Measurements from ENCODE around the gene CLSTN1.

Gene CLSTN1

DNA sequence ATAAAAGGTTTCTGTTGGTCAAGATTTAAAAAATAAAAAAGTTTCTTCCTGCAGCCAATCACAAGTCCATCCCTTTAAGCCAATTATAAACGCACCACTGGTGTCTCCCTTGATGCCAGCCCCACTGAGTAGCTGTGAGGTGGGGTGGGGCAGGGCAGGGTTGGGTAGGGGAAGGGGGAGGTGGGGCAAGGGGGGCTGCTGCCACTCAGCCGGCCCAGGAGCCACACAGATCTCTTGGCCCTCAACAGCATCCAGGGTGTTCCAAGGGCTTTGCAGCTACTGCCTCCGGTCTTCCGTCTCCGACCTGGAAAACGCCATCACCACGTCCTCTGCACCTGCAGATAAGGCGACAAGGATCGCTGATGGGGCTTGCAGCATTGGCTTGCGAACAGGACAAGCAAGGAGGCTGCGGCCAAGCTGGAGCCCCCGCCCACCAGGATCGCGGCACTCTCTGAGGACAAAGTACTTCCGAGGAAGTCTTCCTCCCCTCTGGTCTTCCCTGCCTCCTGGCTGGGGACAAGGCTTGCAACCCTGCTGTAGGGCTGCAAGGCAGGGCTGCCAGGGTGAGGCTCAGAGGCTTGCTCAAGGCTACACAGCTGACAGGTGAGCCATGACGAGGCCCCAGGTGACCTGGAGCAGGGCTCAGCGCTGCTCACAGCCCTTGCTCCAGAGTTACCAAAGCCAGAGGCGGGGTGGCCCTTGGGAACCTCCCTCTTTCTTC lies 26.8 kb upstream of the CLSTN1 start:
- no peak for DNase-seq (ENCODE audit: low read depth)

DNA sequence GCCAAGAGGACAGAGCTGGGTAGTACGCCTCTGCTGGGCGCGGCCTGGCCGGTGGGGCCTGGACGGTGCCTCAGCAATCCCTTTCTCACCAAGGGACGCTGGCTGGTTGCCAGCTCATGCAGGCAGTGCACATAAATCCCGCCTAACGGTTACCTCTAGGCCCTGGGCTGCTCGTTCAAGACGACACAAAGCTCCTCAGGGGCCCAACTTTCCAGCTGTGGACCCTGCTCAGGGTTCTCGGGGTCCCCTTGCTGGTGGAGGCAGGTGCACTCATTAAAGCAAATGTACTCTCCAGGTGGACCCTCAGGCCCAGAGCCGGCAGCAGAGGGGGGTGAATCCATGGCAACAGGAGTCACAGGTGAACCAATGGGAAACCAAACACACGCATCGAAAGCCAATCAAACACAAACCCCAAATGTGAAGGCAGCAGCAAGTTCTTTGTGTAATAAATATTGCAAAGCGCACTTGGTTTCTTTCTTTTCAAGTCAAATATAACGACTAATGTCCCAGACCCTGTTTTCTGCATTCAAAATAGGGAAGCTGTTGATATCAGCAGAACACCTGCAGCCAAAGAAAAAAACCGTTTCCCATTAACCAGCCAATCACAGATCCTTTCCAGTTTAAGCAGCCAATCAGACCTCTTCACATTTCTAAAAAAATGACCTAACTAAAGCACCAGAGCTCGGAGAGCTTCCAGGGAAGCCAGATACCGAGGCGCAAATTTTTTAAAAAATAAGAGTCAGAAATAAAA lies 26.1 kb upstream of the CLSTN1 start:
- no peak for DNase-seq (ENCODE audit: low read depth)

DNA sequence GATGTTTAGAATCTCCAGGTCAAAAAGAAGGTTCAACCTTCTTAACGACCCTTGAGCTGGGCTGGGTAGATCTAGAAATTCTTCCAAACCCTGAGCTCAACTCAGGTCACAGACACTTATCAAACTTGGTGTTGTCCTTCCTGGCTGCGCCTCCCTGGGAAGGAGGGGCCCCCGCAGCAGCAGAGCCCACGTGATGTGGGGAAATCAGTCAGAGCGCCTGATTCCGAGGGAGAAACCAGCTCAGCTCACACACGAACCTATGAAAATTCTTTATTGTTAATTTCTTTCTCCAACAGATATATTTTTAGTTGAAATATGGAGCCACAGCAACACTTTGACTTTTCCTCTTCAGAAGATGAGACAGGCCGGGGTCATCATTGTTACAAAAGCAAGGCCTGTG lies 24.3 kb upstream of the CLSTN1 start:
- DNase-seq (ENCODE audit: low read depth) = no peak

DNA sequence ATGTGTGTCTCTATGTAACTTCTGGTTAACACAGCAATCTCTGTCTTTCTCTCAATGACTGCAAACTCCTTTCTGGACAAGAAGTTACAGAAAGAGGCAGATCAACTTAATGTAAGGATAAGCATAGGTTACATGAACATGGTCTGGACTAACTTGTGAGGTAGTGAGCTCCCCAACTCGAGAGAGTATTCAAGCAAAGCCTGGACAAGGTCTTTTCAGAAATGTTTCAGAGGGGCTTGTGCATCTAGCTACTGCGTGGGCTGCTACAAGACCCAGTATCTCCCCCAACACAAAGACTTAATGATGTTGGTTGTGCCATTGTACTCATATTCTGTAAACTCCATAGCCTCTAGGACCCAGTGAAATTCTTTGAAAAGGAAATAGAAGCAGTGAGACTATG lies 23.5 kb upstream of the CLSTN1 start:
- DNase-seq (ENCODE audit: low read depth) = no peak

DNA sequence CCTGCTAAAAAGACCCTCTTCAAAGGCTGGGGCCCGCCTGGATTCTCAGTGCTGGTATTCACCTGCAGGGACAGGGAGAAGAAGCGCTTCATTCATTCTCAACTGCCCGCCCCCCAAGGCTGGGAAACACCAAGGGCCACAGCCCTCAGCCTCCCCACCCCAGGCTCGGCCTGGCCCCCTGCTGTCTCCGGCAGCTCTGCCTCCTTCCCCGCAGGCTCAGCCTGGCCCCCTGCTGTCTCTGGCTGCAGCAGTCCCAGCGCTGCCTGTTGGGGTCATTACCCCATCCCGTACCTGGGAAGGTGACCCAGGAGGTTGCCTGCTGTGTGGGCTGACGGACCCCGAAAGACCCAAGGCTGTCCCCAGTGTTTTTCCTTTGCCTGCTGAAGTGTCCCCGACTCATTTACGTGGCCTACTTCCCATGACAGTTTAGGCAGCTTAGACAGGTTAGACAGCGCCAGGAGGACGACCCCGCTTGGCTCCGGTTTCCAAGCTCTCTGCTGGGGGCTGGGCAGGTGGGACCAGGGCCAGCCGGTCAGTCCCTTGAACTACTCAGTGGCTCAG lies 22.9 kb upstream of the CLSTN1 start:
- DNase-seq (ENCODE audit: low read depth) = no peak

DNA sequence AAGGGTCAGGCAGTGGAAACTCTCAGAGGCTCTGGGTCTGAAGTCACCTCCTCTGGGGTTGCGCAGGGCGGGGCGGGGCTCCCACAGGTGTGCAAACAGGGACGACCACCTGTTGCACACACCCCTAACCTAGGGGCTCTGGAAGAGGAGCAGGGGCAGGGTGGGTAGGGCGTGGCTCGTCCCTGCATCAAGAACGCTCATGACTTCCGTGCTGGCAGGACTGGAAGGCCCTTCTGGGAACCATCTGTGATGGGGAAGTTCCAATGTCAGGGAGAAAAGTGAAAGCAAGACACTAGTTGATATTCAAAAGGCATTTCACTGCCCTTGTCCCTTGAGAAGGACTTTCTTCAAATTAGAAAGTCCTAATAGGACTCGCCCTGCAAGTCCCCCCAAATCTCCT lies 22.1 kb upstream of the CLSTN1 start:
- no peak for DNase-seq (ENCODE audit: low read depth)

DNA sequence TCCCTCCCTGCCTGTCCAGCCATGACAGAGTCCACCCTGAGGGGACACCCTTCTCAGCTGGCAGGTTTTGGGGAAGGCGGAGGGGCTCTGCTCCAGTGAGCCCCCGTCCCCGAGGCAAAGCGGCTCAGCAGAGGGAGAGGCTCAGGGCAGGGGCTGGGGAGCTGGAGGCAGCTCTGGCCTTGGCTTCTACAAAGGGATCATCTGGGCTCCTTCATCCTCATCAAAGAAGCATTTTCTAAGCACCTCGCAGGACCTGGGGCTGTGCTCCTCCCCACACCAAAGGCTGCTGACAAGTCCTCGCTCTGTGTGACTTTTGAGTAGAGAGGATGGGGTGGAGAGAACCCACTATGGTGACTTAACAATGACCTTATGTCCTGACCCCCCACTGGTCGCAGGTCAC lies 21.0 kb upstream of the CLSTN1 start:
- no peak for DNase-seq (ENCODE audit: low read depth)

DNA sequence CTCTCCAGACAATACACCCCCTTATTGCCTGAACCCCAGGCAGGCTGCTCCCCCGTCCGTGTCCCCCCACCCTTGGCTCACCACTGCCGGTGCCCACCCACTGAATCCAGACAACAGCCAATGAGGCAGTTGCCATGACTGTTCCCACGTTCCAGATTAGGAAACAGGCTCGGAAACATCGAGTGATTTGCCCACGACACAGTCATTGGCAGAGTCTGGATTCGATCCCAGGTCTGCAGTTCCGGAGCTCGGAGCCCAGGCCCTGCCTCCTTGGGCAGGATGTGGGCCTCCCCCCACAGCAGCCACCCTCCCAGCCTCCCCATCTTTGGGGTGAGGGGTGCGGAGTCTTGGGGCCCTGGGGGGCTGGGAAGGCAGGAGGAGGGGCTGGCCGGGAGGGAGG lies 20.3 kb upstream of the CLSTN1 start:
- DNase-seq (ENCODE audit: low read depth) = no peak

DNA sequence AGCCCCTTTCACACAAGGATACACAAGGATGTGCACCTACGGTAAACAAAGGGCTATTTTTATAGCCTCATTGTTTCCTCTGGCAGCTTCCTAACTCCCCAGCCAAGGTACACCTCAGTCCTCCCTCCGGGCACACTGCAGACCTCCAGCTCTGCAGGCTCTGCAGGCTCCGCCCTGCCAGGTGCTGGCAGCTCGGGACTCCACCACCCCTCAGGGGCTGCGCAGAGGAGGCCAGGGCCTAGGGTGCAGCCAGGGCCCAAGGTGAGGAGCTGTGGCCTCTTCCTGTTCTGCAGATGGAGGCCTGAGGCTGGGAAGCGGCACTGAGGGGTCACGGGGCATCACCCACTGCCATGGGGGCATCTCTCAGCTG lies 19.8 kb upstream of the CLSTN1 start:
- no peak for DNase-seq (ENCODE audit: low read depth)

DNA sequence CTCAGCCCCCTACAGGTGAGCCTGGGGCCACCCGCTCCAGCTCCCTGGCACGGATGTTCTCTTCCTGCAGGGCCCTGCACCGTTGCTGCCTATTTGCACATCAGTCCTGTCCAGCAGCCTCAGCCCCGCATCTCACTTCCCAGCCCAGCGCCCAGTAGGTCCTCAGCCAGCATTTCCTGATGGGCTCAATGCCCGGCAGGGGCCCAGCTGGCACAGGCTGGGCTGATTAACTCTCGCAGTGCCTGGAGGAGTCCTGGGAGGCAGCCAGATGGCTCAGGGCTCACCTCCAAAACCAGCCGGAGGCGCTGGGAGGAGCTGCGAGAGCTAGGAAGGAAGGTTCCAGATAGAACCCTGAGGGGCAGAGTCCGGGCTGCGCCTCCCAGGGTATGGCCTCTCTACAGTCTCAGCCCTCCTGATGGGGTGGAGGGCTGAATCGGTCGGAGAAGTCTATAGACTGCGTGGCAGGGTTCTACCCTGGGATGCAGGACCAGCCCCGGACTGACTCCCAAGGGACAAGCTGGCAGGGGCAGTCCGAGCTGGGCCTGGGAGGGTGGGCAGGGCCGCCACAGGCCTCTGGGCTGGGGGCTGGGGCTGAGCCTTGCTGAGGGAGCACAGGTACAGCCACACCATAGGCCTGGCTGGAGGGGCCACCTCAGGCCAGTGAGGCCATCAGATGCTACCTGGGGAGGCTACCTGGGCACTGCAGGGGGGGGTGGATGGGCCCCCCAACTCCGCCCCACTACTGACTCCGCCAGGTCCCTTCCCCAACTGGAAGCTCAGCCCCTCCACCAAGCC lies 19.2 kb upstream of the CLSTN1 start:
- DNase-seq (ENCODE audit: low read depth) = no peak

DNA sequence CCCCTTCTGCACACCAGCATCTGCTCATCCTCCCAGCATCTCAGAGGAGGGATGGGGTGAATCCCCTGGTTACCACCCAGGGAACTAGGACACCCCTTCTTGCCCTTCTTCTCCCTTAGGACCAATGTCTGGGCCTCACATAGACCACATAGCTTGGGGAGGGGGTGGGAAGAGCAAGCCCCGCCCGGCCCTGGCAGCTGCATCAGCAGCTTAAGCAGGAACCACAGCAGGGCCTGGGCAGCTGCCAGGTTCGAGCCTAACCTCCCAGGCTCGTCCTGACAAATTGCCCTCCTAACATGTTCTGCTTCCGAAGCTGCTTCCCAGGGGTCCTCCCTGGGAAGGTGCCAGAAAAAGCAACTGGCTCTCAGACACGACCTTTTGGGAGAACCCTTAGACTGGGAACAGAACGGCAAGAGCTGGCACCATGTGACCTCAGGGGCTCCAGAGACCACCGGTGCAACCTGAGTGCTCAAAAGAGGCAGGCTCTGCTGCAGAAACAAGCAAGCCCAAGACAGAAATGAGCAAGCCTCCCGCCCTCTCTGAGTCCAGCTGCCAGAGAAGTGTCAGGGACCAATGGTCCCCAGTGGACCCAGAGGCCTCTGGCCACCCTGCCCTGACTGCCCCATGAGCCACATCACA lies 18.4 kb upstream of the CLSTN1 start:
- DNase-seq (ENCODE audit: low read depth) = no peak

DNA sequence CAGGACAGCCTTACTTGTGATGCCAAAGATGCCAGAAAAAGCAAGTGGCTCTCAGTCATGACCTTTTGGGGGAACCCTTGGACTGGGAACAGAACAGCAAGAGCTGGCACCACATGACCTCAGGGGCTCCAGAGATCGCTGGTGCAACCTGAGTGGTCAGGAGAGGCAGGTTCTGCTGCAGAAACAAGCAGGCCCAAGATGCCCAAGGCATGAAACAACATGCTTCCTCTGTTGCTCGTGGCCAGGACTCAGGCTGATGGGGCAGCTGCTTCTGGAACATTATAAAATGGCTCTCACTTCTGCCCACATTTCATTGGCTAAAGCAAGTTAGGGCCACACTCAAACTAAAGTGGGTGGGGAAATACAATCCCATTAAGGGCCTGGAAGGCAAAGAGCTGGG lies 17.7 kb upstream of the CLSTN1 start:
- DNase-seq (ENCODE audit: low read depth) = no peak

DNA sequence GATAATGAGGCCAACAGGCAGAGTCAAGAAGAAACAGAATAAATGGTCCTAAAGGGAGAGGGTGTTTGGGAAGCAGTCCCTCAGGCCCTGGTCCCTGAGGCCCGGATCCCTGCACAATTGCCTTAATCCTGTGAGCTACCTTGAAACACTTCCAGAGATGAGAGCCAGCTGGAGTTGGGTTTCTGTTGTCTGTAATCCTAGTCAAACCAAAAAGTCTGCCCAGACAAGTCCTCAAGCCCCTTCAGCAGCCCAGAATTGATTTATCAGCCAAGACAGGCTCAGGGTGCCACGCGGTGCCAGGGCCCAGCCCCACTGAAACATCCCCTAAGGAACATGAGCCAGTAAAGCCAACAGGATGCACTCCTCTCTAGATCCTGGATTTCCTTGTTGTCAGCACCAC lies 16.4 kb upstream of the CLSTN1 start:
- DNase-seq (ENCODE audit: low read depth) = no peak

DNA sequence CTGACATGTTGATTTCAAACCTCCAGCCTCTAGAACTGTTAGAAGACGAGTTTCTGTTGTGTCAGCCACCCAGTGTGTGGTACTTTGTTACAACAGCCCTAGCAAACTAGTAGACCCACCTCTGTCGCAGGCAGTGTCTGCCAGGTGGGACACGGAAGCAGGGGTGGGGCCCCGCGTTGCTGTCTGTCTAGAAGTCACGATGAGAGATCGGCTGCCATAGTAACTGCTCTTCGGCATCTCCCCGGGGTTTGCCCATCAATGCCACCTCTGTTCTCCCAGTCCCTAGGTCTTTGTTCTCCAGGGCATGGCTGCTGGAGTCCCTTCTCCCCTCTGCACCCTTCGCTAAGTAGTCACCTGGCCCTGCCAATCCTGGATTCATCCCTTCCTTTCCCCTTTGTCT lies 15.2 kb upstream of the CLSTN1 start:
- no peak for DNase-seq (ENCODE audit: low read depth)

DNA sequence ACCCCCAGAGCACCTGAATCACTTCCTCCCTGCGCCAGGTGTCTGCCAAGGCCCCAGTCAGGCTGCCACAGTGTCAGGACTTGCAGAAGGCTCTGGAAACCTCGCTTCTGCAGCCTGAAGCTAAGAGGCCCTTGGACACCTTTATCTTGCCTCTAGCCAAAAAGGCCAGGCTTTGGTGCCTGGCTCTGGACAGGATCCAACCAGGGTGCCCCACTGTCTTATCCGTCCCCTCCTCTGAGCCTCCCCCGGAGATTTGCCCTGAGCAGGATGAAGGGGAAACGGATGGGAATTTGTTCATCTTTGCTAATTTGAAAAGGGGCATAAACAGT lies 12.8 kb upstream of the CLSTN1 start:
- DNase-seq (ENCODE audit: low read depth) = no peak

DNA sequence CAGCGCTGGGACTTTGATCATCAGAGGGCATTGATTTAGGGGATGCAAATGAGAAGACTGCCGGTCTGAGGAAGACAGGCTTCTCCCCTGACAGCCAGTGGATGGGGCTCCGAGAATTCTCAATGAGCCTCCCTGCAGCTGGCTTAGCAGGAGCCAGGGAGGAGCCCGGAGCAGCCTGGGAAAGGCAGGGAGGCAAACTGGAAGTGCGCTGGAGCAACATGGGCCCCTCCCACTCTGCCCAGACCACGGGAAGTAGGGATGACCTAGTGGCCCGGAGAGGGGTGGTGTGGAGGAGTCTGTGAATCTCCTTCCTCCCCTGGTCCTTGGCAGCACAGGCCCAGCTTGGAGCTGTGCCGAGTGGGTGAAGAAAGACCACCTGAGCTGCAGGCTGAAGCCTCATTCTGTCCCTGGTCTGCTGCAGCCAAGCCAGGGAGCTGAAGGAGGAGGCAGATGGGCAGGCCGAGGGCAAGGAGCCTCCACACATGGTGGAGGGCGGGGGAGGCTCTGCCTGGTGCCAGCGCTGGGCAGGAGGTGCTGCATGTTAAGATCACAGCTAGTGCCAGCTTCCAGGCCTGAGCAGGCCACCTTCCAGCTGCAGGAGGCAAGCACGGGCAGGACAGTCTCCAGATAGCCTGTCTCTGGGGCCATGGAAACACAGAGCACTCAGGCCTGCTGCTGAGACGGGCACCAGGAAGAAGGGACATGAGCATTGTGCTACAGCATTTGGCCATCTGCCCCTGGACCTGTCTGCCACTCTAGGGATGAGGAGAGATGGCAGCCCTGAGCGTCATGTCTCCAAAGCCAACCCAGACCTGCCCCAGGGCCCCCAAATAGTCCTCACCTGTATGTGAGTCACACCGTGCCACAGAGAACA lies 12.2 kb upstream of the CLSTN1 start:
- no peak for DNase-seq (ENCODE audit: low read depth)

DNA sequence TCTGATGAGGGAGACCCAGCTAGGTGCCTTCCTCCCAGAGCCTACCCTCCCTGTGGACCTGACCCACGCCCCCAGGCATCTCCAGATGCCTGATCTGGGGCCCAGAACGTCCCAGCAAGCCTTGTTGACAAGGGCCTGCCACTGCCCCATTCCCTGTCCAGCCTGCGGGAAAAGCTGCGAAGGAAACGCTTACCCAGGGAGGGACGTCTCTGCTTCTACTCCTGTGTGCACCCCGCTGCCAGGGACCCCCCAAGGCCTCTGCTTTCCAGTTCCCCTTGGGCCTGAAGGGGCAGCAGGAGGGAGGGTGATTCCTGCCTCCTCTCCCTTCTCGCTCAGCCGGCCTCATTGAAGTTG lies 11.6 kb upstream of the CLSTN1 start:
- no peak for DNase-seq (ENCODE audit: low read depth)

DNA sequence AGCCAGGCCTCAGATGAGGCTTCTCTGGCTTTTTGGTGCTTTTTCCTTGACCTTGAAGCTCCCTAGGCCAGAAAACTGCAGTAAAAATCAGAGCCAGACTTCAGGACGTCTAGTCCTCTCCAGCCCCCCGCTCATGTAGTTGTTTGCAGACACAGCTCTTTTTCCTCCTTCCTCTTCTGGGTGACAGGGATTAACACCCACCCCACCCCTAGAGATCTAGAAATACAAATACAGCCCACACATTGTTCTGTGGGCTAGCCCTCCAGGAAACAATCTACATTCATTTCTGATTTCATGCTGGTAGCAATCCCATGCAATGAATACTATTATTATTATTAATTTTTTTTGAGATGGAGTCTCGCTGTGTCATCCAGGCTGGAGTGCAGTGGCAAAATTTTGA lies 9.9 kb upstream of the CLSTN1 start:
- DNase-seq (ENCODE audit: low read depth) = no peak

DNA sequence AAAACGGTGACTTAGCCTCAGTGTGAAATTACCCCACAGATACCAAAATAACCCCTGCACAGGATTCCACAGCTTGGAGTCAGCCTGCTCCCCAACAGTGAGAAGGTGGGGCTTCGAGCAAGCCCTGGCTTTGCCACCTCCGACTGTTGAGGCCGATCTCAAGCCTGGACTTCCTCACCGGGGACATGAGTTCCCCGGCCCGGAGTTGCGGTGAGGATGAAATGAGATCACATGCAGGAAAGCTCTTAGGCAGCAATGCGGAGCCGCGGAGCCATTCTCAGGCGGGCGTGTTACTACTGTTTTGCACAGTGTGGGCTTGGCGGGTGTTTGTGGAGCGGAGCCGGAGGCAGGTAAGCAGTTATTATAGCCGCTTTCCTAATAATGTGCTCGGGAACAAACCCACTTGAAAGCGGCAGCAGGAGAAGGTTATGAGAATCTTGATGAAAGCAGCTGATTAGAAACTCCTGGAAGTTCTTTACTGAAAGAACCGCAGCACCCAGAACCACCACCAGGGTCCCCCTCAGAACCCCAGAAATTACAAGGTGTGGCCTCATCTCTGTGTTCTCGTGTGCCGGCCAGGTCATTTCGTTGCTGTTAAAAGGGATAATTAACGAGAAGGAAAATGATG lies 3.9 kb upstream of the CLSTN1 start:
- DNase-seq (ENCODE audit: low read depth) = no peak

DNA sequence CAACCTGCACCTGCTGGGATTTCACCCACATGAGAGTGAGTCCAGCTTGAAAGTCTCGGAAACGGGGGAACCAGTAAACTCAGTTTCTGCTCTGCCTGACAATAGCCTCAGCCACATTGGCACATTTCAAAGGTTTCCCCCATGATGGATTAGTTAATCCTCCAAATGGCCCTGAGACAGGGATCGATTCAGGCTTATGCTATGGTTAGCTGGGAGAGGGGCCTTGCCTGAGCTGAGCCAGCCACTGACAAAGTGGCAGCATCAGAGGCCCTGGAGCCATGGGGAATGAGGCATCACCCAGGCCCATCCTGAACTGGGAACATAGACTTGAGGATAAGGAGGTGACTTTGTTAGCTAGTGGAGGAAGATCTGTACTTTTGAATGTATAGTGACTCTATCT lies 2.9 kb upstream of the CLSTN1 start:
- DNase-seq (ENCODE audit: low read depth) = no peak

DNA sequence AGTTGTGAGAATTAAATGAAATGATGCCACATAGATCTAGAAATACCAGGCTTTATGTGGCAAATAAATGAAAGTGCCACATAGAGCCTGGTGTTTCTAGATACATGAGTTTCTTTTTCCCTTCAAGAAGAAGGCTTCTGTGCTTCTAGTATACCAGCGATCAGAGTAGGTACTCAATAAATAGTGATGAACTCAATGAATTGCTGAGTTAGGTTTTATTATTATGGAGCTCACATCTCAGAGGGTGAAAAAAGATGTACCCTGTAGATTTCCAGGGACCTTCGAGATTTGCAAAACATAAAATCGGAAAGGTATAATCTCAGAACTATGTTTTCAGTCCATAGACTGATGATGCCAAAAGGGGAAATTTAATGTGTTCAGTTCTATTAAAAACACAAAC lies 2.3 kb upstream of the CLSTN1 start:
- DNase-seq (ENCODE audit: low read depth) = no peak

Measured in stimulated activated CD8-positive, alpha-beta memory T cell treated with anti-CD3 and anti-CD28 coated beads, Interleukin-4, amount 100 ng/mL, for 24 hours (primary cell).